Transverse colon (tissue), 4 donors: Measurements from ENCODE around the gene MEIS3. TPM values are rescaled to one million over a fixed set of nuclear protein-coding genes. Genes with fewer than 3 reads are reported as not detected.

Experiments used
- DNase-seq: peaks from one replicate; pipeline ENCODE4 v3.0.0-alpha.2; 2019
- H3K27ac ChIP-seq, 4 donors: fragments of 200-600 bp; sonication (generic); 2 replicates each; pipeline ENCODE4 v1.5.1; 2016 to 2018; ENCODE audit warnings: inconsistent platforms in 4 of 4
- H3K27me3 ChIP-seq: fragments of 200-600 bp; sonication (generic); 2 replicates; pipeline ENCODE4 v1.5.1; 2017; ENCODE audit warnings: inconsistent platforms
- H3K36me3 ChIP-seq, 4 donors: fragments of 200-600 bp; sonication (generic); 2 replicates each; pipeline ENCODE4 v1.5.1; 2017 to 2019; ENCODE audit warnings: inconsistent platforms in 4 of 4
- H3K4me1 ChIP-seq, 4 donors: fragments of 200-600 bp; sonication (generic); 2 replicates each; pipeline ENCODE4 v1.5.1; 2017 to 2020; ENCODE audit warnings: inconsistent platforms in 4 of 4
- H3K4me3 ChIP-seq, 4 donors: fragments of 200-600 bp; sonication (generic); 1 replicate in 1 of 4; 2 replicates in 3 of 4; pipeline versions ENCODE4 v1.5.1 to v1.6.1; 2017 to 2019; ENCODE audit warnings: inconsistent platforms in 4 of 4
- H3K9me3 ChIP-seq, 2 donors: fragments of 200-600 bp; sonication (generic); 2 replicates each; pipeline ENCODE4 v1.5.1; 2017 to 2019; ENCODE audit warnings: inconsistent platforms in 2 of 2
- CTCF ChIP-seq, 5 experiments: fragments of 200-600 bp in 3 of 5; fragments of 450-650 bp in 2 of 5; sonication (generic) in 3 of 5; IDR thresholded peaks; 1 replicate in 2 of 5; 2 replicates in 3 of 5; pipeline ENCODE4 v1.5.1; 2016 to 2017; ENCODE audit warnings: antibody characterized with exemption in 5 of 5, inconsistent platforms in 3 of 5, mild to moderate bottlenecking in 2 of 5, moderate library complexity in 1 of 5
- EP300 ChIP-seq: sonication (generic); formaldehyde crosslinking; IDR thresholded peaks from one replicate; pipeline ENCODE4 v1.6.1; 2017; ENCODE audit warnings: antibody characterized with exemption, low read depth
- POLR2A ChIP-seq: fragments of 450-650 bp; IDR thresholded peaks from one replicate; pipeline ENCODE4 v1.6.1; 2016; ENCODE audit warnings: antibody characterized with exemption, mild to moderate bottlenecking, moderate library complexity
- POLR2AphosphoS5 ChIP-seq, 3 donors: sonication (generic); formaldehyde crosslinking; IDR thresholded peaks; one replicate each; pipeline ENCODE4 v1.6.1; 2016; ENCODE audit warnings: antibody characterized with exemption in 3 of 3
- WGBS, 2 donors: methylation state at CpG; one replicate each; pipeline ENCODE4 v1.1.5; 2018; ENCODE audit warnings: low coverage in 1 of 2; 5-methylcytosine and 5-hydroxymethylcytosine counted together
- in situ Hi-C, 4 donors: fragments of 200-750 bp; cut with MboI; loops; one replicate each; pipeline versions ENCODE4 v1.15.0 to v1.15.1; 2017; ENCODE audit warnings: low sequenced_read_pairs in 3 of 4, low pct_ligation_motif_present in 1 of 4, low pct_unique_long_range_greater_than_20kb in 1 of 4
- intact Hi-C: fragments of 100-400 bp; cut with DNase I; formaldehyde crosslinking; loops from one replicate; pipeline ENCODE4 v1.15.1; 2023; ENCODE audit warnings: low total_unique reads
- total RNA-seq, 4 donors: library from RNA; depleted of rRNA; stranded (reverse); fragments of >200 nt; gene quantifications; one replicate each; pipeline ENCODE4 v1.1.0, GENCODE V29; 2016

The MEIS3 gene
- total RNA-seq, 4 donors from 2014 or later = 2.3 to 56.5 (median 7.1) TPM; not detected in 1

GRCh38 chr19:47363758-47364531 is 55.4 kb downstream of the MEIS3 start:
- no peak for DNase-seq
- H3K36me3 ChIP-seq = peaks cover 0 to 34% (median 14%) of the 10 kb centered on the region in 4 donors
- H3K9me3 ChIP-seq = no peaks in the 10 kb centered on the region
- intact Hi-C loops = no loop called here
- no peak overlapping the region for H3K4me3 ChIP-seq
- no peak overlapping the region for H3K27ac ChIP-seq
- in situ Hi-C loops = no loop called here
- H3K4me1 ChIP-seq = no peaks in the 10 kb centered on the region
- no peak for TF ChIP-seq POLR2AphosphoS5 (IDR thresholded peaks at IDR 0.05)
- TF ChIP-seq EP300 = no peak
- TF ChIP-seq POLR2A = no peak
- no peak for TF ChIP-seq CTCF (IDR thresholded peaks at IDR 0.05)
- WGBS, 2 donors = 78 to 86% methylated on average over 7 to 13 of the region's 13 CpGs
- no peaks in the 10 kb centered on the region for H3K27me3 ChIP-seq

GRCh38 chr19:47362321-47362720 is 57.0 kb downstream of the MEIS3 start:
- no peak for DNase-seq
- Histone ChIP-seq H3K36me3 (peaks cover 0 to 46% (median 20%) of the 10 kb centered on the region in 4 donors), H3K4me1 (no peaks in the 10 kb centered on the region), H3K27ac (no peak overlapping the region), H3K4me3 (no peak overlapping the region), H3K9me3 (no peaks in the 10 kb centered on the region), H3K27me3 (no peaks in the 10 kb centered on the region)
- intact Hi-C loops (no loop called here), in situ Hi-C loops (no loop called here)
- WGBS, 2 donors = 94% methylated on average over 20 of the region's 21 CpGs; no CpG with 5 or more reads in 1 of the 2 donors
- TF ChIP-seq CTCF (IDR thresholded peaks at IDR 0.05) (no peak), POLR2A (no peak), POLR2AphosphoS5 (IDR thresholded peaks at IDR 0.05) (no peak), EP300 (no peak)

GRCh38 chr19:47358936-47359335 is 60.4 kb downstream of the MEIS3 start:
- TF ChIP-seq POLR2A (no peak), CTCF (IDR thresholded peaks at IDR 0.05) (no peak), EP300 (no peak), POLR2AphosphoS5 (IDR thresholded peaks at IDR 0.05) (no peak)
- H3K27ac ChIP-seq = no peak overlapping the region
- DNase-seq = no peak
- H3K27me3 ChIP-seq = no peaks in the 10 kb centered on the region
- H3K4me3 ChIP-seq = no peak overlapping the region
- no peaks in the 10 kb centered on the region for H3K4me1 ChIP-seq
- WGBS, 2 donors = 86 to 100% methylated on average over 1 to 6 of the region's 6 CpGs
- in situ Hi-C loops = no loop called here
- intact Hi-C loops = loop anchor here (2.0 kb wide), 1 partner anchor 62 kb away; no protein-coding TSS in a partner anchor
- H3K36me3 ChIP-seq = peaks cover 0 to 63% (median 27%) of the 10 kb centered on the region in 4 donors
- no peaks in the 10 kb centered on the region for H3K9me3 ChIP-seq

GRCh38 chr19:47357788-47358680 is 61.3 kb downstream of the MEIS3 start:
- no peaks in the 10 kb centered on the region for H3K27me3 ChIP-seq
- H3K4me1 ChIP-seq = no peaks in the 10 kb centered on the region
- no peak overlapping the region for H3K4me3 ChIP-seq
- no peaks in the 10 kb centered on the region for H3K9me3 ChIP-seq
- TF ChIP-seq CTCF (IDR thresholded peaks at IDR 0.05) (no peak), POLR2AphosphoS5 (IDR thresholded peaks at IDR 0.05) (no peak), POLR2A (no peak), EP300 (no peak)
- in situ Hi-C loops = no loop called here
- peaks cover 0 to 61% (median 24%) of the 10 kb centered on the region in 4 donors for H3K36me3 ChIP-seq
- 92 to 100% methylated on average over 2 to 28 of the region's 28 CpGs for WGBS, 2 donors
- no peak for DNase-seq
- intact Hi-C loops = loop anchor here (2.0 kb wide), 1 partner anchor 63 kb away; no protein-coding TSS in a partner anchor
- H3K27ac ChIP-seq = no peak overlapping the region
